Adipocyte (in vitro differentiated cells): Measurements from ENCODE around the gene GYG1.

ENCODE experiments used
- DNase-seq: peaks from one replicate; pipeline ENCODE4 v3.0.0-alpha.2; 2015; ENCODE audit warnings: low read depth
- H3K27me3 ChIP-seq: replicated peaks from 2 replicates; pipeline ENCODE4 v1.7.0; 2013; ENCODE audit warnings: mild to moderate bottlenecking, low read length, moderate library complexity; ENCODE audit not compliant: control insufficient read depth, insufficient read depth
- H3K36me3 ChIP-seq: 2 replicates; pipeline ENCODE4 v1.7.0; 2013; ENCODE audit warnings: low read length, mild to moderate bottlenecking, moderate library complexity; ENCODE audit not compliant: control insufficient read depth, insufficient read depth, severe bottlenecking
- H3K4me1 ChIP-seq: 2 replicates; pipeline ENCODE4 v1.7.0; 2013; ENCODE audit warnings: mild to moderate bottlenecking, low read length, moderate library complexity; ENCODE audit not compliant: control insufficient read depth, insufficient read depth
- H3K4me3 ChIP-seq: 2 replicates; pipeline ENCODE4 v1.7.0; 2013; ENCODE audit warnings: mild to moderate bottlenecking, low read length, moderate library complexity
- H3K9ac ChIP-seq: 2 replicates; pipeline ENCODE4 v1.7.0; 2013; ENCODE audit warnings: mild to moderate bottlenecking, low read length, moderate library complexity
- H3K9me3 ChIP-seq: 2 replicates; pipeline ENCODE4 v1.7.0; 2013; ENCODE audit warnings: mild to moderate bottlenecking, low read length, moderate library complexity; ENCODE audit not compliant: control insufficient read depth

GYG1 gene

DNA sequence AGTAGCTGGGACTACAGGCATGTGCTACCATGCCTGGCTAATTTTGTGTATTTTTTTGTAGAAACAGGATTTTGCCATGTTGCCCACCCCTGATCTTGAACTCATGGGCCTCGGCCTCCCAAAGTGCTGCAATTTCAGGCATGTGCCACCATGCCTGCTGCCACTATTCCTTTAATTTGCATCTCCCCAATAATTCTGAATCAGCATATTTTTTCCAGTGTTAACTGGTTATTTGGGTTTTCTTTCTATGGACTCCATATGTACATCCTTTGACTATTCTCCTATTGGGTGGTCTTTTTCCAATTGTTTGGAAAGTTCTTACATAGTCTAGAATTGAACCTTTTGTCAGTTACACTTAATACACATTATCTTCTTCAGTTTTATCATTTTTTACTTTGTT, 66.9 kb downstream of the GYG1 start:
- no peaks in the 10 kb centered on the region for H3K9me3 ChIP-seq
- peaks cover 60% of the 10 kb centered on the region for H3K36me3 ChIP-seq
- no peak overlapping the region for H3K9ac ChIP-seq
- peaks cover 9% of the 10 kb centered on the region for H3K4me1 ChIP-seq
- no peaks in the 10 kb centered on the region for H3K27me3 ChIP-seq
- no peak overlapping the region for H3K4me3 ChIP-seq
- DNase-seq, result no peak

GRCh38 chr3:149058602-149059001, 67.3 kb downstream of the GYG1 start:
- Histone ChIP-seq H3K9ac (no peak overlapping the region), H3K27me3 (no peaks in the 10 kb centered on the region), H3K4me1 (peaks cover 9% of the 10 kb centered on the region), H3K36me3 (peaks cover 56% of the 10 kb centered on the region), H3K4me3 (no peak overlapping the region), H3K9me3 (no peaks in the 10 kb centered on the region)
- DNase-seq, result no peak

DNA sequence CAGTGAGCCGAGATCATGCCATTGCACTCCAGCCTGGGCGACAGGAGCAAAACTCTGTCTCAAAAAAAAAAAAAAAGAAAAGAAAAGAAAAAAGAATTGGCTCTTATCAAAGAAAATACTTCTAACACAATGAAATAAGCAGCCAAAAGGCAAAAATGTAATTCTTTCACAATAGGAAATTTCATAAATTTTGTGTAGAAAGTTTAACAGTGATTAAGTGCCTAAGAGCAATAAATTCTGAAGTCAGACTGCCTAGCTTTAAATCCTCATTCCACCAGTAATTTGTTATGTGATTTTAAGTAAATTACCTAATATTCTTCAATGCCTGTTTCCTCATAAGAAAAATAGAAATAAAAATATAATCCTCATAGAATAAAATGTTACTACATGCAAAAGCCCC, 70.4 kb downstream of the GYG1 start:
- Histone ChIP-seq H3K4me3 (no peak overlapping the region), H3K9me3 (no peaks in the 10 kb centered on the region), H3K27me3 (no peaks in the 10 kb centered on the region), H3K36me3 (peaks cover 38% of the 10 kb centered on the region), H3K4me1 (peaks cover 9% of the 10 kb centered on the region), H3K9ac (no peak overlapping the region)
- no peak for DNase-seq

GRCh38 chr3:149067883-149068282, 76.5 kb downstream of the GYG1 start:
- peaks cover 49% of the 10 kb centered on the region for H3K36me3 ChIP-seq
- H3K9ac ChIP-seq, result no peak overlapping the region

More at GRCh38 chr3:149067883-149068282, 76.5 kb downstream of the GYG1 start:
- Histone ChIP-seq H3K27me3 (no peaks in the 10 kb centered on the region), H3K9me3 (no peaks in the 10 kb centered on the region), H3K4me3 (no peak overlapping the region), H3K4me1 (no peaks in the 10 kb centered on the region)
- DNase-seq, result no peak
